ENCODE measurements around the gene RFX7. TPM values are rescaled to one million over a fixed set of nuclear protein-coding genes. Genes with fewer than 3 reads are reported as not detected.
"Not testable (repeated sequence)": the region's sequence is repeated elsewhere in the genome, so short reads cannot be mapped to it uniquely, and the experiment has no call there.

Gene RFX7
- total RNA-seq, 1 experiment from 2014 or later: 18.1 TPM

DNA sequence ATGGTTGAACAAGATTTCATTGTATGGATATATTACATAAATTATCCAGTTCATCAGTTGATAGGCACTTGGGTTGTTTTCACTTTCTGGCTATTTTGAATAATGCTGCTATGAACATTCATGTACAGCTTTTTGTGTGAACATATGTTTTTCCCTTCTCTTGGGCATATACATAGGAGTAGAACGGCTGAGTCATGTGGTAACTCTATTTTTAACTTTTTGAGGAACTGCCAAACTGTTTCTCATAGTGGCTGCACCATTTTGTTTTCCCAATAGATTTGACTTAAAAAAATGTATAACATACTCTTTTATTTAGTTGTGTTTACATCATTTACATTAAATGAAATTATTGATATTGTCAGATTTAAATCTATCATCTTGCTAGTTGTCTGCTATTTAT lies 28.8 kb upstream of the RFX7 start:
- no peak overlapping the region for H3K4me2 ChIP-seq (ENCODE audit: low read length)
- intact Hi-C loops (cut with micrococcal nuclease): no loop called here
- no peak overlapping the region for H3K27ac ChIP-seq (ENCODE audit: low read depth, low read length)
- H2AFZ ChIP-seq (ENCODE audit: low read depth, low read length, poor library complexity, severe bottlenecking): no peak overlapping the region
- no peaks in the 10 kb centered on the region for H3K9me2 ChIP-seq (ENCODE audit: insufficient read depth)
- ChIA-PET POLR2A (no interaction called here), CTCF (no interaction called here), RAD21 (ENCODE audit: low non-redundant PET in 1 of 2, low total read pairs in 2 of 2, uncharacterized antibody in 2 of 2, unreplicated experiment in 2 of 2) (interaction anchor here in 1 of 2 experiments (0.6 kb wide), 1 partner anchor 36 kb away, joined by 3 read pairs; no protein-coding TSS in a partner anchor)
- no peaks in the 10 kb centered on the region for H4K20me1 ChIP-seq (ENCODE audit: insufficient read depth)
- H3K27me3 ChIP-seq (ENCODE audit: insufficient read depth, low read length): no peaks in the 10 kb centered on the region
- H3K9me3 ChIP-seq (ENCODE audit: control insufficient read depth in 1 of 2, insufficient read depth in 1 of 2, low read depth in 1 of 2, low read length in 2 of 2): peaks cover 3 to 6% of the 10 kb centered on the region in 2 experiments; a peak in 1 of 4 replicates
- no peaks in the 10 kb centered on the region for H3K36me3 ChIP-seq (ENCODE audit: control insufficient read depth in 1 of 2, insufficient read depth in 2 of 2, low read length in 2 of 2)
- H3K9ac ChIP-seq (ENCODE audit: low read length): no peak overlapping the region
- BruUV-seq (replicated peaks): no TSS peak
- DNase-seq (ENCODE audit: low read depth, low spot score): no peak
- no peaks in the 10 kb centered on the region for H3K4me1 ChIP-seq (ENCODE audit: control insufficient read depth in 1 of 2, insufficient read depth in 2 of 2, low read length in 2 of 2)
- no peak for ATAC-seq
- no peak overlapping the region for H3K4me3 ChIP-seq (replicated peaks in 1 of 2; ENCODE audit: low read depth in 1 of 2, low read length in 2 of 2)
- no peak for TF ChIP-seq SRF (IDR thresholded peaks at IDR 0.05; ENCODE audit: low read depth)
- TF ChIP-seq POLR2AphosphoS5 (IDR thresholded peaks at IDR 0.05; ENCODE audit: low read depth, low read length): no peak
- TF ChIP-seq, protein P1, sequence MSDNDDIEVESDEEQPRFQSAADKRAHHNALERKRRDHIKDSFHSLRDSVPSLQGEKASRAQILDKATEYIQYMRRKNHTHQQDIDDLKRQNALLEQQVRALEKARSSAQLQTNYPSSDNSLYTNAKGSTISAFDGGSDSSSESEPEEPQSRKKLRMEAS (IDR thresholded peaks at IDR 0.05): no peak
- TF ChIP-seq EZH2 (IDR thresholded peaks at IDR 0.05): no peak
- TF ChIP-seq, protein P2, sequence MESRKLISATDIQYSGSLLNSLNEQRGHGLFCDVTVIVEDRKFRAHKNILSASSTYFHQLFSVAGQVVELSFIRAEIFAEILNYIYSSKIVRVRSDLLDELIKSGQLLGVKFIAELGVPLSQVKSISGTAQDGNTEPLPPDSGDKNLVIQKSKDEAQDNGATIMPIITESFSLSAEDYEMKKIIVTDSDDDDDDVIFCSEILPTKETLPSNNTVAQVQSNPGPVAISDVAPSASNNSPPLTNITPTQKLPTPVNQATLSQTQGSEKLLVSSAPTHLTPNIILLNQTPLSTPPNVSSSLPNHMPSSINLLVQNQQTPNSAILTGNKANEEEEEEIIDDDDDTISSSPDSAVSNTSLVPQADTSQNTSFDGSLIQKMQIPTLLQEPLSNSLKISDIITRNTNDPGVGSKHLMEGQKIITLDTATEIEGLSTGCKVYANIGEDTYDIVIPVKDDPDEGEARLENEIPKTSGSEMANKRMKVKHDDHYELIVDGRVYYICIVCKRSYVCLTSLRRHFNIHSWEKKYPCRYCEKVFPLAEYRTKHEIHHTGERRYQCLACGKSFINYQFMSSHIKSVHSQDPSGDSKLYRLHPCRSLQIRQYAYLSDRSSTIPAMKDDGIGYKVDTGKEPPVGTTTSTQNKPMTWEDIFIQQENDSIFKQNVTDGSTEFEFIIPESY (IDR thresholded peaks at IDR 0.05; ENCODE audit: extremely low read depth, insufficient replicate concordance, low read length): no peak
- no peak for TF ChIP-seq CBX3 (IDR thresholded peaks at IDR 0.05; ENCODE audit: low read depth)
- TF ChIP-seq EGR1 (IDR thresholded peaks at IDR 0.05; ENCODE audit: low read depth): no peak
- TF ChIP-seq, protein P3, sequence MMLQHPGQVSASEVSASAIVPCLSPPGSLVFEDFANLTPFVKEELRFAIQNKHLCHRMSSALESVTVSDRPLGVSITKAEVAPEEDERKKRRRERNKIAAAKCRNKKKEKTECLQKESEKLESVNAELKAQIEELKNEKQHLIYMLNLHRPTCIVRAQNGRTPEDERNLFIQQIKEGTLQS (IDR thresholded peaks at IDR 0.05): no peak
- no peak for TF ChIP-seq ZFX (IDR thresholded peaks at IDR 0.05)
- TF ChIP-seq TCF7L2 (IDR thresholded peaks at IDR 0.05; ENCODE audit: borderline replicate concordance, extremely low read depth, insufficient read depth, insufficient read length): no peak
- TF ChIP-seq EZH2phosphoT487 (IDR thresholded peaks at IDR 0.05; ENCODE audit: borderline replicate concordance): no peak
- no peak for TF ChIP-seq ELF1 (IDR thresholded peaks at IDR 0.05; ENCODE audit: borderline replicate concordance, low read depth)
- TF ChIP-seq, protein P4, sequence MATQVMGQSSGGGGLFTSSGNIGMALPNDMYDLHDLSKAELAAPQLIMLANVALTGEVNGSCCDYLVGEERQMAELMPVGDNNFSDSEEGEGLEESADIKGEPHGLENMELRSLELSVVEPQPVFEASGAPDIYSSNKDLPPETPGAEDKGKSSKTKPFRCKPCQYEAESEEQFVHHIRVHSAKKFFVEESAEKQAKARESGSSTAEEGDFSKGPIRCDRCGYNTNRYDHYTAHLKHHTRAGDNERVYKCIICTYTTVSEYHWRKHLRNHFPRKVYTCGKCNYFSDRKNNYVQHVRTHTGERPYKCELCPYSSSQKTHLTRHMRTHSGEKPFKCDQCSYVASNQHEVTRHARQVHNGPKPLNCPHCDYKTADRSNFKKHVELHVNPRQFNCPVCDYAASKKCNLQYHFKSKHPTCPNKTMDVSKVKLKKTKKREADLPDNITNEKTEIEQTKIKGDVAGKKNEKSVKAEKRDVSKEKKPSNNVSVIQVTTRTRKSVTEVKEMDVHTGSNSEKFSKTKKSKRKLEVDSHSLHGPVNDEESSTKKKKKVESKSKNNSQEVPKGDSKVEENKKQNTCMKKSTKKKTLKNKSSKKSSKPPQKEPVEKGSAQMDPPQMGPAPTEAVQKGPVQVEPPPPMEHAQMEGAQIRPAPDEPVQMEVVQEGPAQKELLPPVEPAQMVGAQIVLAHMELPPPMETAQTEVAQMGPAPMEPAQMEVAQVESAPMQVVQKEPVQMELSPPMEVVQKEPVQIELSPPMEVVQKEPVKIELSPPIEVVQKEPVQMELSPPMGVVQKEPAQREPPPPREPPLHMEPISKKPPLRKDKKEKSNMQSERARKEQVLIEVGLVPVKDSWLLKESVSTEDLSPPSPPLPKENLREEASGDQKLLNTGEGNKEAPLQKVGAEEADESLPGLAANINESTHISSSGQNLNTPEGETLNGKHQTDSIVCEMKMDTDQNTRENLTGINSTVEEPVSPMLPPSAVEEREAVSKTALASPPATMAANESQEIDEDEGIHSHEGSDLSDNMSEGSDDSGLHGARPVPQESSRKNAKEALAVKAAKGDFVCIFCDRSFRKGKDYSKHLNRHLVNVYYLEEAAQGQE (IDR thresholded peaks at IDR 0.05; ENCODE audit: low read depth): no peak
- TF ChIP-seq POLR2A (IDR thresholded peaks at IDR 0.05; ENCODE audit: borderline replicate concordance, extremely low read depth, insufficient read depth, insufficient read length): no peak
- no peak for TF ChIP-seq ZNF274 (IDR thresholded peaks at IDR 0.05; ENCODE audit: low read depth, low read length)
- no peak for TF ChIP-seq FOSL1 (IDR thresholded peaks at IDR 0.05; ENCODE audit: low read depth)
- TF ChIP-seq SIN3A (IDR thresholded peaks at IDR 0.05; ENCODE audit: low read depth): no peak
- no peak for TF ChIP-seq SP1 (IDR thresholded peaks at IDR 0.05; ENCODE audit: low read depth)
- H3K79me2 ChIP-seq (ENCODE audit: insufficient read depth, low read length): no peaks in the 10 kb centered on the region

DNA sequence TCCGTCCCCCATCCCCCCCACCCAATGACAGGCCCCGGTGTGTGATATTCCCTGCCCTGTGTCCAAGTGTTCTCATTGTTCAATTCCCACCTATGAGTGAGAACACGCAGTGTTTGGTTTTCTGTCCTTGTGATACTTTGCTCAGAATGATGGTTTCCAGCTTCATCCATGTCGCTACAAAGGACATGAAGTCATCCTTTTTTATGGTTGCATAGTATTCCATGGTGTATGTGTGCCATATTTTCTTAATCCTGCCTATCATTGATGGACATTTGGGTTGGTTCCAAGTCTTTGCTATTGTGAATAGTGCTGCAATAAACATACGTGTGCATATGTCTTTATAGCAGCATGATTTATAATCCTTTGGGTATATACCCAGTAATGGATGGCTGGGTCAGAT lies 22.8 kb upstream of the RFX7 start:
- H3K36me3 ChIP-seq (ENCODE audit: control insufficient read depth in 1 of 2, insufficient read depth in 2 of 2, low read length in 2 of 2); H3K9me3 ChIP-seq (ENCODE audit: control insufficient read depth in 1 of 2, insufficient read depth in 1 of 2, low read depth in 1 of 2, low read length in 2 of 2); H3K4me3 ChIP-seq (replicated peaks in 1 of 2; ENCODE audit: low read depth in 1 of 2, low read length in 2 of 2); H3K9me2 ChIP-seq (ENCODE audit: insufficient read depth); H4K20me1 ChIP-seq (ENCODE audit: insufficient read depth); H3K27me3 ChIP-seq (ENCODE audit: insufficient read depth, low read length); BruUV-seq (replicated peaks); H3K79me2 ChIP-seq (ENCODE audit: insufficient read depth, low read length); H3K9ac ChIP-seq (ENCODE audit: low read length); POLR2A ChIA-PET; ATAC-seq; H3K27ac ChIP-seq (ENCODE audit: low read depth, low read length); H2AFZ ChIP-seq (ENCODE audit: low read depth, low read length, poor library complexity, severe bottlenecking); DNase-seq (ENCODE audit: low read depth, low spot score); H3K4me1 ChIP-seq (ENCODE audit: control insufficient read depth in 1 of 2, insufficient read depth in 2 of 2, low read length in 2 of 2); CTCF ChIA-PET; RAD21 ChIA-PET (ENCODE audit: low non-redundant PET in 1 of 2, low total read pairs in 2 of 2, uncharacterized antibody in 2 of 2, unreplicated experiment in 2 of 2); intact Hi-C loops (cut with micrococcal nuclease); H3K4me2 ChIP-seq (ENCODE audit: low read length): not testable (repeated sequence)
